HEK293T (cell line): ENCODE results near the gene SLTM.
"Not testable (repeated sequence)": the region's sequence is repeated elsewhere in the genome, so short reads cannot be mapped to it uniquely, and the experiment has no call there.

Source experiments
- CTCF ChIA-PET: fragments of 350-600 bp; formaldehyde crosslinking; extraction: SDS; loops from one replicate; lab custom pipeline; 2021; ENCODE audit warnings: antibody characterized with exemption, inconsistent platforms; lab: Yijun Ruan, JAX
- POLR2A ChIA-PET: fragments of 350-600 bp; formaldehyde crosslinking; extraction: SDS; loops from one replicate; lab custom pipeline; 2020; ENCODE audit warnings: antibody characterized with exemption, inconsistent platforms; lab: Yijun Ruan, JAX
- DNase-seq: peaks from one replicate; pipeline ENCODE4 v3.0.0; 2012; ENCODE audit warnings: mixed read lengths; ENCODE audit errors: extremely low spot score
- ARNT ChIP-seq: fragments of 450-650 bp; IDR thresholded peaks from 2 replicates; pipeline ENCODE4 v1.6.1; 2017; ENCODE audit warnings: mild to moderate bottlenecking
- BHLHE40 ChIP-seq: fragments of 450-650 bp; IDR thresholded peaks from 2 replicates; pipeline ENCODE4 v1.6.1; 2016; ENCODE audit warnings: mild to moderate bottlenecking, moderate library complexity, borderline replicate concordance
- CTBP1 ChIP-seq: fragments of 450-650 bp; IDR thresholded peaks from 2 replicates; pipeline ENCODE4 v1.6.1; 2016; ENCODE audit warnings: borderline replicate concordance
- ELF4 ChIP-seq: fragments of 450-650 bp; IDR thresholded peaks from 2 replicates; pipeline ENCODE4 v1.6.1; 2017; ENCODE audit warnings: antibody characterized with exemption
- FOXA1 ChIP-seq: fragments of 450-650 bp; IDR thresholded peaks from 2 replicates; pipeline ENCODE4 v1.6.1; 2016; ENCODE audit warnings: mild to moderate bottlenecking
- FOXK2 ChIP-seq: fragments of 450-650 bp; IDR thresholded peaks from 2 replicates; pipeline ENCODE4 v1.6.1; 2016; ENCODE audit warnings: mild to moderate bottlenecking
- FOXM1 ChIP-seq: fragments of 450-650 bp; IDR thresholded peaks from 2 replicates; pipeline ENCODE4 v1.6.1; 2017; ENCODE audit warnings: mild to moderate bottlenecking, borderline replicate concordance
- HDGF ChIP-seq: fragments of 450-650 bp; IDR thresholded peaks from 2 replicates; pipeline ENCODE4 v1.6.1; 2017; ENCODE audit warnings: antibody characterized with exemption, borderline replicate concordance
- L3MBTL2 ChIP-seq: fragments of 450-650 bp; conservative IDR thresholded peaks from 2 replicates; pipeline ENCODE4 v1.6.1; 2016; ENCODE audit warnings: mild to moderate bottlenecking
- LEF1 ChIP-seq: fragments of 450-650 bp; IDR thresholded peaks from 2 replicates; pipeline ENCODE4 v1.6.1; 2017; ENCODE audit warnings: mild to moderate bottlenecking, borderline replicate concordance
- NFRKB ChIP-seq: fragments of 450-650 bp; IDR thresholded peaks from 2 replicates; pipeline ENCODE4 v1.6.1; 2016; ENCODE audit warnings: mild to moderate bottlenecking, moderate library complexity
- SP1 ChIP-seq: fragments of 450-650 bp; IDR thresholded peaks from 2 replicates; pipeline ENCODE4 v1.6.1; 2017
- SUZ12 ChIP-seq: fragments of 450-650 bp; IDR thresholded peaks from 2 replicates; pipeline ENCODE4 v1.6.1; 2016; ENCODE audit warnings: mild to moderate bottlenecking
- TARDBP ChIP-seq: fragments of 450-650 bp; IDR thresholded peaks from 2 replicates; pipeline ENCODE4 v1.6.1; 2016
- ZNF384 ChIP-seq: fragments of 450-650 bp; IDR thresholded peaks from 2 replicates; pipeline ENCODE4 v1.6.1; 2016
- TF ChIP-seq, protein P1 (sequence below): fragments of 450-650 bp; IDR thresholded peaks from 2 replicates; pipeline ENCODE4 v1.6.1; 2016

Gene SLTM

DNA sequence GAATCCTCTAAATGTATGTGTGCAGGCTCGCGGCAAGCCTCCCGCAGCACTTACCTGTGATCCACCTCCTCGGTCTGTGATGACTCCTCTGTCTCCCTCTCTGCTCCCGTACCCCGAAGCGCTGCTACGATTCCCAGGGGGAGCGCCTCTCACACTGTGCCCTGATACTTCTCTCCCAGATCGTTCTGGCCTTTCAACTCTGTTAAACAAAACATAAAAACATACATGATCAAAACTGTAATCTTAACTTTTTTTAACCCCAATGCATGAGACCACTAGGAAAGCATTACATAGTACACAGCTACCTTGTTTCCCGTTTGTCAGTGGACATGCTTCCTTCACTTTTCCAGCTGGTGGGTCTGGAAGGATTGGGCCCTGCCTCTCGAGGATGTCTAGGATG, 46.6 kb downstream of the SLTM start:
- no peak for DNase-seq
- ChIA-PET CTCF (no interaction called here), POLR2A (no interaction called here)
- TF ChIP-seq ZNF384 (no peak), L3MBTL2 (no peak), SUZ12 (no peak), CTBP1 (no peak), FOXK2 (no peak), NFRKB (no peak), FOXA1 (no peak), SP1 (no peak)
- TF ChIP-seq, protein P1, sequence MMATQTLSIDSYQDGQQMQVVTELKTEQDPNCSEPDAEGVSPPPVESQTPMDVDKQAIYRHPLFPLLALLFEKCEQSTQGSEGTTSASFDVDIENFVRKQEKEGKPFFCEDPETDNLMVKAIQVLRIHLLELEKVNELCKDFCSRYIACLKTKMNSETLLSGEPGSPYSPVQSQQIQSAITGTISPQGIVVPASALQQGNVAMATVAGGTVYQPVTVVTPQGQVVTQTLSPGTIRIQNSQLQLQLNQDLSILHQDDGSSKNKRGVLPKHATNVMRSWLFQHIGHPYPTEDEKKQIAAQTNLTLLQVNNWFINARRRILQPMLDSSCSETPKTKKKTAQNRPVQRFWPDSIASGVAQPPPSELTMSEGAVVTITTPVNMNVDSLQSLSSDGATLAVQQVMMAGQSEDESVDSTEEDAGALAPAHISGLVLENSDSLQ, result no peak

DNA sequence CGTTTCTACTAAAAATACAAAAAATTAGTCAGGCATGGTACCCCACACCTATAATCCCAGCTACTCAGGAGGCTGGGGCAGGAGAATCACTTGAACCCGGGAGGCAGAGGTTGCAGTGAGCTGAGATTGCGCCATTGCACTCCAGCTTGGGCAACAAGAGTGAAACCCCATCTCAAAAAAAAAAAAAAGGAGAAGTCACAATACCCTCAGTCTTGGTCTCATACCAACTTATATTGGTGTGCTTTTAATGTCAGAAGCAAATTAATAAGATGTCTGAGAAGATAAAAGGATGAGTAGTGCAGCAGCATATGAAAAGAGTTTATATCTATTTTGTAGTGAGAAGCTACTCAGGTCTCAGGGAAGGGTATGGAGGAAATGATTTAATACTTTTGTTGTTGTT, 49.6 kb downstream of the SLTM start:
- DNase-seq, CTCF ChIA-PET, POLR2A ChIA-PET: not testable (repeated sequence)

DNA sequence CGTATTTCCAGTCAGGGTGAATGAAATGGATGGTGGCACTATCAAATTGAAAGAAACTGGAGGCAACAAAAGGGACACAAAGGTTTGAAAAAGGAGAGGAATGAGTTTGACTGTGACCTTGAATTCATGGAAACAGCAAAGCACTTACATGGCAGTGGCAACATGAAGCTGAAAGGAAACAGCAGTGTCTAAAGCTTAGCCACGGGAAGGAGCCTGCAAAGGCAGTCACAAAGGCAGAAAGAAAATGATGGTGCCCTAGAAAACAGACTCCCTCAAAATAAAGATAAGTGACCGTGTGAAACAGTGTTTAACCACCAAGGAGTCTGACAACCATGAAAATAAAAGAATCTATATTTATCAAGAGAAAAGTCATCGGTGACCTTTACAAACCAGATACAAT, 51.2 kb downstream of the SLTM start:
- ChIA-PET CTCF (no interaction called here), POLR2A (no interaction called here)
- no peak for TF ChIP-seq TARDBP
- no peak for TF ChIP-seq FOXK2
- no peak for TF ChIP-seq ARNT
- no peak for TF ChIP-seq BHLHE40
- no peak for DNase-seq

DNA sequence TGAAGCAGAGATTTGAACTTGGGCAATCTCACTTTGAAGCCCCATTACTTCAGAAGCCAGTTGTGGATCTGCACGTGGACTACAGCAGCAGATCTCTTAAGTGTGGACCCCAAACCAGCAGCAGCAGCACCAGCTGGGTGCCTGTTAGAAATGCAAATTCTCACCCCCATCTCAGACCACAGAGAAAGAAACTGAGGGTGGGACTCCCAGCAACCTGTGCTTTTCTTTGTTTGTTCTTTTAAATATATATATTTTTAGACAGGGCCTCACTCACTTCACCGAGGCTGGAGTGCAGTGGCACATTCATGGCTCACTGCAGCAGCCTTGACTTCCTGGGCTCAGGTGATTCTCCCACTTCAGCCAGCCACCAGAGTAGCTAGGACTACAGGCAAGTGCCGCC, 53.2 kb downstream of the SLTM start:
- ChIA-PET POLR2A (no interaction called here), CTCF (no interaction called here)
- no peak for DNase-seq
- no peak for TF ChIP-seq L3MBTL2
- TF ChIP-seq FOXK2, result no peak

DNA sequence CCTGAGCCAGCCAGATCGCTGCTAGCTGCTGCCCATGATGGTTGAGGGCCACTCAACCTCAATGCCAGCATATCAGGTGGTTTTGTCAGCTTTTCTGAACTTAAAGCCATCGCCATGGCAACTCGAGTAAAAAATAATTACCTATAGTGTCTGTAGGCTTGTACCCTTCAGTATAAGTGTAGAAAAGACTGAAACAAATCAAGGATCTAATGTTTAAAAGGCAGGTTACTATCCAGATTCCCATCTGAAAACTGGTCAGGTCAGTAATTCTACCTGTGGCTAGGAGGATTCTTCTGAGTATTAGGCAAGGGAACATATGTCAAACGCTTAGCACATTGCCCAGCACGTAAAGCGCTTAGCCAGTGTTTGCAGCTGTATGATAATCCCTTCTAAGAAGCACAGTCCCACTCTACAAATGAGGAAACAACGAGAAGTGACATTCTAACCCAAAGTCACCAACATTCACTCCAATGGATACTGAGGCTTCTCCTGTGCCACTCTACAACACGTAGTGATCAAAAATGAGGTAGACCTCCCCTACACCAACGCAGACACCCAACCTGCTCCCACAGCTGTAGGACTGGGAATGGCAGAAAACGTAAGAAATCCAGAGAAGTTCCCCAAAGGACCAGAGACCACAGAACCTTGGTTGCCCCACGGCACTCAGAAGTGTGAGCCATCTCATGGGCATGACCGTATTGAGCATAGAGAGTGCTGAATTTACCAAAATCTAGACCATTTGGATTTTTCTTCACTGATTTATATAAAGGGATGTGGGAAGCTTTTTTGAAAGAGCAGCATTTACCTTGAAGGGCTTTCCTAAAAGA, 55.3 kb downstream of the SLTM start:
- CTCF ChIA-PET, result interaction anchor here (0.7 kb wide), 2 partner anchors 106 to 269 kb away, joined by 3 to 5 read pairs; no protein-coding TSS in a partner anchor
- POLR2A ChIA-PET, result no interaction called here
- no peak for TF ChIP-seq FOXM1
- DNase-seq, result no peak

DNA sequence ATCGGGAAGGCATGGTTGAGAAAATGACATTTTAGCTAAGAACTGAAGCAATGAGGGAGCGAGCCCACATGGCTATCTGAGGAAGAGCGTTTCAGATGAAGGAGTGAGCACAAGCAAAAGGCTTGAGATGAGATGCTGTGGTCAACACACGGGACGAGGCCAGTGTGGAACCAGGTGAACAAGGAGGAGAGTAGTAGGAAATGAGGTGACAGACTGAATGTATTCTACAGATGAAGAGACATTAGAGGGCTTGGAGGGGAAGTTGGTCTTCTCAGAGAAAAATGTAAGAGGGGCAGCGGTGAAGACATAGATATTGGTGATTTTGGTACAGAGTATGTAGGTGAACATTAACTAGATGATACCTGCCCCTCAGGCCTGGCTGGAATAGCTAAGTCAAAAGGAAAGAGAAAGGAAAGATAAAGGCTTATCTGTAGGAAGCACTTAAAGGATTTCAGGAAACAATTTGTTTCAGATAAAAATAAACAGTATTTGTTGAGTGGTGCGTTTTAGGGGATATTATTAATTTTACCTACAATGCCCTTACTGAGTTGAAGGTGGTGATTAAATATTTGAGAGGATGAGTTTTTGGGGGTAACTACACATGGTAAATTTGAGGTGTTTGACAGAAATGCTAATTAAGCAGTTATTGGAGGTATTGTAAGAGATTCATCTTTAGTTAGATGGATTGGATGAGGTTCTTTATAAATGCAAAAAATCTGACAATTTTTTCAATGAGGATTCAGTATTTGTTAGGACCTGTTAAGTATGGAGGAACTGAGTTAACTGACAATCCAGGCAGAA, 57.0 kb downstream of the SLTM start:
- ChIA-PET POLR2A (no interaction called here), CTCF (no interaction called here)
- TF ChIP-seq L3MBTL2 (no peak), LEF1 (no peak), ARNT (no peak), BHLHE40 (no peak), SP1 (no peak), FOXA1 (no peak), HDGF (no peak), FOXK2 (no peak), SUZ12 (no peak), NFRKB (no peak), ZNF384 (no peak)
- TF ChIP-seq, protein P1, result no peak
- no peak for DNase-seq

DNA sequence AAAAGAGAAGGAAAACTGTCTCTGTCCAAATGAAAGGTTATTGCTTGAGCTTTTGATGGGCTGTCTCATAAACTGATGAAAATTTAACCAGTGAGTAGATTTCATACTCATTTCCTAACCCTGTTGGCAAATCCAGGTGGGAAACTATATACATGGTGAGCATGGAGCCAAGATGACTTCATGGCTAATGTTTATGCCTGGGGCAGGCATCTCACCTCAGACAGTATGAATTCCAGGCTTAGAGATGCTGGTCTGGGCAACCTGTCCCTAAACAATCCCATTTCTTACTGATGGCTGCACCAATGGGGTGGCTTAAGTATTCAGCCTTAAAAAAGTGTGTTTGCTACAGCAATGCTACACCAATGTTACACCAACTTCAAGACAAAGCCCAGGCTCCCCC, 58.1 kb downstream of the SLTM start:
- TF ChIP-seq BHLHE40, result no peak
- TF ChIP-seq, protein P1, result no peak
- TF ChIP-seq ELF4, result no peak
- no peak for TF ChIP-seq TARDBP
- no peak for TF ChIP-seq HDGF
- TF ChIP-seq SUZ12, result no peak
- no peak for TF ChIP-seq LEF1
- no peak for TF ChIP-seq ARNT
- ChIA-PET CTCF (no interaction called here), POLR2A (no interaction called here)
- no peak for DNase-seq
